K562 (cell line): ENCODE data around the gene ZNF280C. TPM values are rescaled to one million over a fixed set of nuclear protein-coding genes. Genes with fewer than 3 reads are reported as not detected.

Source experiments
- ATF7 ChIP-seq: fragments of 450-650 bp; IDR thresholded peaks from 2 replicates; pipeline ENCODE4 v1.7.1; 2014; ENCODE audit warnings: mild to moderate bottlenecking, moderate library complexity
- BACH1 ChIP-seq: fragments of 200-800 bp; sonication (Bioruptor generic); IDR thresholded peaks from 2 replicates; pipeline ENCODE4 v1.6.1; 2016; ENCODE audit warnings: missing genetic modification characterization, missing compliant biosample characterization
- CAMTA2 ChIP-seq: fragments of 250-450 bp; sonication (Bioruptor Pico); conservative IDR thresholded peaks from 2 replicates; pipeline ENCODE4 v1.5.1; 2022
- CBFB ChIP-seq: sonication (generic); formaldehyde crosslinking; IDR thresholded peaks from 2 replicates; pipeline ENCODE4 v1.4.0; 2020; ENCODE audit warnings: mild to moderate bottlenecking, missing genetic modification reagents
- CEBPG ChIP-seq, 3 experiments: fragments of 200-800 bp in 1 of 3; sonication (Bioruptor generic) in 1 of 3; sonication (generic) in 1 of 3; formaldehyde crosslinking in 1 of 3; IDR thresholded peaks in 2 of 3; conservative IDR thresholded peaks in 1 of 3; 2 replicates each; pipeline versions ENCODE4 v1.6.1 to v1.8.0; 2016 to 2022; ENCODE audit warnings: missing compliant biosample characterization in 2 of 3, missing genetic modification characterization in 2 of 3, mild to moderate bottlenecking in 1 of 3, missing genetic modification reagents in 1 of 3
- HDGF ChIP-seq: fragments of 450-650 bp; IDR thresholded peaks from 2 replicates; pipeline ENCODE4 v1.6.1; 2016
- JUNB ChIP-seq: fragments of 450-650 bp; formaldehyde crosslinking; conservative IDR thresholded peaks from 2 replicates; pipeline ENCODE4 v1.4.0; 2020; ENCODE audit warnings: mild to moderate bottlenecking
- MTF1 ChIP-seq: fragments of 250-450 bp; sonication (Bioruptor Pico); IDR thresholded peaks from 2 replicates; pipeline ENCODE4 v1.9.0; 2021; ENCODE audit warnings: moderate library complexity, mild to moderate bottlenecking, inconsistent platforms, borderline replicate concordance
- POLR2H ChIP-seq: IDR thresholded peaks from 2 replicates; pipeline ENCODE4 v1.6.1; 2016; ENCODE audit warnings: missing genetic modification characterization, low read depth, mild to moderate bottlenecking, control low read depth, missing compliant biosample characterization, moderate library complexity
- RNF219 ChIP-seq: fragments of 250-450 bp; sonication (Bioruptor Pico); IDR thresholded peaks from 2 replicates; pipeline ENCODE4 v1.5.0; 2022; ENCODE audit warnings: mild to moderate bottlenecking
- TEAD2 ChIP-seq: fragments of 450-650 bp; IDR thresholded peaks from 2 replicates; pipeline ENCODE4 v1.6.1; 2016; ENCODE audit warnings: missing genetic modification characterization, control low read depth, missing compliant biosample characterization
- TRIM28 ChIP-seq: fragments of 450-650 bp; IDR thresholded peaks from 2 replicates; pipeline ENCODE4 v1.6.1; 2017
- XRCC4 ChIP-seq: IDR thresholded peaks from one replicate; pipeline ENCODE4 v1.6.1; 2011; ENCODE audit not compliant: insufficient read depth, insufficient read length; ENCODE audit errors: extremely low read depth
- ZFPM2 ChIP-seq: fragments of 250-450 bp; sonication (Bioruptor Pico); IDR thresholded peaks from 2 replicates; pipeline ENCODE4 v1.5.1; 2022; ENCODE audit warnings: mild to moderate bottlenecking
- ZNF197 ChIP-seq: fragments of 200-800 bp; sonication (Bioruptor generic); IDR thresholded peaks from 2 replicates; pipeline ENCODE4 v1.6.1; 2016; ENCODE audit warnings: low read depth, missing genetic modification characterization, missing compliant biosample characterization
- ZNF212 ChIP-seq: fragments of 450-650 bp; formaldehyde crosslinking; IDR thresholded peaks from 2 replicates; pipeline ENCODE4 v1.4.0; 2020; ENCODE audit warnings: mild to moderate bottlenecking
- ZNF217 ChIP-seq: sonication (generic); formaldehyde crosslinking; IDR thresholded peaks from 2 replicates; pipeline ENCODE4 v1.8.0; 2022; ENCODE audit warnings: mild to moderate bottlenecking, missing genetic modification reagents
- ZNF24 ChIP-seq: fragments of 450-650 bp; IDR thresholded peaks from 2 replicates; pipeline ENCODE4 v1.6.1; 2016
- polyA plus RNA-seq, 8 experiments: library from polyadenylated mRNA; depleted of rRNA in 4 of 8; stranded (reverse) in 5 of 8; unstranded in 3 of 8; fragments of >200 nt; fragmentation: Nextera tagmentation in 2 of 8; fragmentation: Illumina TruSeq in 1 of 8; extraction: Ambion mirVana in 2 of 8; extraction: Trizol in 1 of 8; gene quantifications; 2 replicates each; pipeline versions ENCODE4 v1.2.1 to v1.2.3, GENCODE V29; 2011 to 2014; ENCODE audit warnings: inconsistent platforms in 1 of 8, missing spikeins in 1 of 8
- total RNA-seq, 7 experiments: library from RNA; depleted of rRNA in 6 of 7; stranded (reverse); fragments of >200 nt in 6 of 7; fragmentation: Illumina TruSeq in 2 of 7; extraction: Trizol in 2 of 7; gene quantifications; 2 replicates each; pipeline versions ENCODE4 v1.2.1 to v1.2.3, GENCODE V29; 2011 to 2021; ENCODE audit warnings: low replicate concordance in 1 of 7
- TF ChIP-seq, protein P1 (sequence below): IDR thresholded peaks from 3 replicates; pipeline ENCODE4 v1.6.1; 2011; ENCODE audit warnings: borderline replicate concordance, mild to moderate bottlenecking; ENCODE audit not compliant: insufficient read length, insufficient read depth
- TF ChIP-seq, protein P2 (sequence below), 2 experiments: fragments of 200-800 bp in 1 of 2; sonication (Bioruptor generic) in 1 of 2; sonication (generic) in 1 of 2; formaldehyde crosslinking in 1 of 2; IDR thresholded peaks in 1 of 2; conservative IDR thresholded peaks in 1 of 2; 2 replicates each; pipeline versions ENCODE4 v1.5.0 to v1.6.1; 2016 to 2020; ENCODE audit warnings: missing compliant biosample characterization in 1 of 2, missing genetic modification characterization in 1 of 2, missing genetic modification reagents in 1 of 2

ZNF280C gene
- total and polyA plus RNA-seq, 9 of the 15 experiments (the other 6 are each of a cell fraction or from before 2014, with no cell fraction given) = 1.6 to 8.3 (median 4.4) TPM

DNA sequence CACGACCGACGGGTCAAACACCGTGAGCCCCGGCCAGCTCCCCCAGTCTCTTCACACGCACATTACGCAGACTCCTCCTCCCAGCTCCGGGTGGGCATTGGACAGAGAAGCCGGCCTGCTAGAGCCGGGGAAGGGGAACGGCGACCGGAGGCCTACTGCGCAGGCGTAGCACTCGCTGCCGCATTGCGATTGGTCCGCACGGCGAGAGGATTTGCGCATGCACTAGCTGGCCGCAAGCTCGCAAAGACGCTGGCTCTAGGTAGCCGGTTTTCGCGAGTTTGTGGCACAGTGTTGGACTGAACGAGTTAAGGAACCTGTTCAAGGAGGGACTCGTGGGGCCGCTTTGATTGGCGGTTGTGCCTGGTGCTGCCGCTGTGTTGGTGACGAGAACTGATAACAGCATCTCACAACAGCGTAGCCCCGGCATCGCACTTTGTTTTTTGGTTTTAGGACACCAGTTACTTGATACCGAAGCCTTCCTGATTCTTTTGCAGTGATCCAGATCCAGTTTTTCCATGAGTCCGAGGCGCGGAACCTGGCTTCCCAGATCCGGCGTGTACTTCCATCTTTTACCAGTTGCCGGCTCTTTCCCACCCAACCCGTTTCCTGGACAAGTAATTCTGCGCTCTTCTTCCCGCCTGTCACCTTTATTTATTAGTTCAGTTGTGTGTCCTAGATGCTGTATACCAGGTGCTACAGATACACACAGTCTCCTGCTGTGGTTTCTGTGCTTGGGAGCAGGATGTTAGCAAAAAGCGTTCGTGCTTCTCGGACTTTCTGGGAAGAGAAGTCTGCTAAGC is 102.8 kb downstream of the ZNF280C start, which contains the start of gene AIFM1 (continued):
- no peak for TF ChIP-seq MTF1 (CRISPR knock-in tag)
- TF ChIP-seq ZFPM2 (CRISPR knock-in tag) = no peak
- TF ChIP-seq, protein P1, sequence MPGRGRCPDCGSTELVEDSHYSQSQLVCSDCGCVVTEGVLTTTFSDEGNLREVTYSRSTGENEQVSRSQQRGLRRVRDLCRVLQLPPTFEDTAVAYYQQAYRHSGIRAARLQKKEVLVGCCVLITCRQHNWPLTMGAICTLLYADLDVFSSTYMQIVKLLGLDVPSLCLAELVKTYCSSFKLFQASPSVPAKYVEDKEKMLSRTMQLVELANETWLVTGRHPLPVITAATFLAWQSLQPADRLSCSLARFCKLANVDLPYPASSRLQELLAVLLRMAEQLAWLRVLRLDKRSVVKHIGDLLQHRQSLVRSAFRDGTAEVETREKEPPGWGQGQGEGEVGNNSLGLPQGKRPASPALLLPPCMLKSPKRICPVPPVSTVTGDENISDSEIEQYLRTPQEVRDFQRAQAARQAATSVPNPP = no peak
- no peak for TF ChIP-seq XRCC4
- no peak for TF ChIP-seq HDGF
- TF ChIP-seq TRIM28 = peak; percentile 44; the same call in 1 of the 2 replicates
- TF ChIP-seq ATF7 = peak; percentile 77
- TF ChIP-seq RNF219 (CRISPR knock-in tag) = no peak
- no peak for TF ChIP-seq CBFB
- TF ChIP-seq ZNF212 (CRISPR knock-in tag) = no peak
- no peak for TF ChIP-seq CEBPG (CRISPR knock-in tag; IDR thresholded peaks at IDR 0.05)
- TF ChIP-seq CEBPG (tag; conservative IDR thresholded peaks at IDR 0.05 in 1 of 2, IDR thresholded peaks at IDR 0.05 in 1 of 2) = no peak
- TF ChIP-seq ZNF197 (CRISPR knock-in tag) = no peak
- no peak for TF ChIP-seq TEAD2 (tag)
- TF ChIP-seq CAMTA2 = no peak
- TF ChIP-seq ZNF217 (CRISPR knock-in tag) = no peak
- TF ChIP-seq, protein P2, sequence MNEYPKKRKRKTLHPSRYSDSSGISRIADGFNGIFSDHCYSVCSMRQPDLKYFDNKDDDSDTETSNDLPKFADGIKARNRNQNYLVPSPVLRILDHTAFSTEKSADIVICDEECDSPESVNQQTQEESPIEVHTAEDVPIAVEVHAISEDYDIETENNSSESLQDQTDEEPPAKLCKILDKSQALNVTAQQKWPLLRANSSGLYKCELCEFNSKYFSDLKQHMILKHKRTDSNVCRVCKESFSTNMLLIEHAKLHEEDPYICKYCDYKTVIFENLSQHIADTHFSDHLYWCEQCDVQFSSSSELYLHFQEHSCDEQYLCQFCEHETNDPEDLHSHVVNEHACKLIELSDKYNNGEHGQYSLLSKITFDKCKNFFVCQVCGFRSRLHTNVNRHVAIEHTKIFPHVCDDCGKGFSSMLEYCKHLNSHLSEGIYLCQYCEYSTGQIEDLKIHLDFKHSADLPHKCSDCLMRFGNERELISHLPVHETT (CRISPR knock-in tag; conservative IDR thresholded peaks at IDR 0.05 in 1 of 2, IDR thresholded peaks at IDR 0.05 in 1 of 2) = peak in 1 of 2 experiments; percentile 31; a peak in 1 of 4 replicates
- peak; percentile 86 for TF ChIP-seq POLR2H (tag)
- TF ChIP-seq ZNF24 = no peak
- no peak for TF ChIP-seq BACH1 (tag)
- TF ChIP-seq JUNB (CRISPR knock-in tag) = no peak
